Stomach smooth muscle (tissue), 2 donors: ENCODE results near the gene OTUD5.
A peak's percentile ranks its signal among the peaks of the same experiment; 100 is the strongest.

Source experiments
- H3K27ac ChIP-seq: one replicate; pipeline ENCODE4 v1.7.0; 2013; ENCODE audit warnings: mild to moderate bottlenecking, low read length, inconsistent platforms
- H3K27me3 ChIP-seq, 2 donors: one replicate each; pipeline ENCODE4 v1.7.0; 2013; ENCODE audit warnings: low read length in 2 of 2; ENCODE audit not compliant: insufficient read depth in 2 of 2, control insufficient read depth in 1 of 2
- H3K36me3 ChIP-seq, 2 donors: one replicate each; pipeline ENCODE4 v1.7.0; 2013; ENCODE audit warnings: low read length in 2 of 2; ENCODE audit not compliant: control insufficient read depth in 2 of 2, insufficient read depth in 2 of 2
- H3K4me1 ChIP-seq: one replicate; pipeline ENCODE4 v1.7.0; 2013; ENCODE audit warnings: low read length; ENCODE audit not compliant: control insufficient read depth, insufficient read depth
- H3K4me3 ChIP-seq, 2 donors: one replicate each; pipeline ENCODE4 v1.7.0; 2013; ENCODE audit warnings: low read length in 2 of 2
- H3K9ac ChIP-seq, 2 donors: one replicate each; pipeline ENCODE4 v1.7.0; 2013; ENCODE audit warnings: low read length in 2 of 2, mild to moderate bottlenecking in 1 of 2
- H3K9me3 ChIP-seq, 2 donors: one replicate each; pipeline ENCODE4 v1.7.0; 2013; ENCODE audit warnings: low read length in 2 of 2; ENCODE audit not compliant: control insufficient read depth in 2 of 2
- donor health status: healthy.
- donor health status: Pancreatic carcinoma.

OTUD5 gene

GRCh38 chrX:48937054-48937907 is 20.1 kb downstream of the OTUD5 start:
- no peak overlapping the region for H3K27ac ChIP-seq
- H3K36me3 ChIP-seq = peaks cover 11 to 12% of the 10 kb centered on the region in 2 donors
- H3K4me1 ChIP-seq = peaks cover 11% of the 10 kb centered on the region
- peaks cover 0 to 10% of the 10 kb centered on the region in 2 donors for H3K27me3 ChIP-seq
- H3K9me3 ChIP-seq = no peaks in the 10 kb centered on the region
- no peak overlapping the region for H3K4me3 ChIP-seq
- peak overlapping the region in 1 of 2 donors; percentile 21 for H3K9ac ChIP-seq

DNA sequence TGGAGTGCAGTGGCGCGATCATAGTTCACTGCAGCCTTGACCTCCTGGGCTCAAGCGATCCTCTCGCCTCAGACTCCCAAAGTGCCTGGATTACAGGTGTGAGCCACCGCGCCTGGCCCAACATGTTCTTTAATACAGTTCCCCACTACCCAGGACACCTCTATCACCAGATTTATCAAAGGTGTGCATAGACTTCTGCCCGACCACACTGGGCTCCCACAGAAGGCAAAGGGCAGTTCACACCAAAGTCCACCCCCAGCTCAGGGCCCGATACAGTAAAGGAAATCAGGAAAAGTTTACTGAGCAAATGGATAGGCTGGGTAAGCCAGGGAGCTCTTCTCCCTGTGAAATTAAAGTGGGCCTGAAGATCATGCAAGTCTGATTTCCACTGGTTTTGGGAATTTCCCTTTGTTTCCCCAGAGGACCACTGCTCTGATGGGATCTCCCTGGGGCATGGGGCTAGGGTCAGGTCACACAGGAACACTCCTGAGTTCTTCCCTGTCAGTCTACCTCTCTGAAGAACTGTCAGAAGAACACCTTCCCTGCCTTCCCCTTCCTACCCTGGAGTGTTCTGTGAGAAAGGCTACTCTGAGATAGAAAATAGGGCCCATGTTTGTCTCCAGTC is 20.9 kb downstream of the OTUD5 start:
- Histone ChIP-seq H3K9ac (no peak overlapping the region), H3K36me3 (peaks cover 11 to 12% of the 10 kb centered on the region in 2 donors), H3K4me1 (peaks cover 11% of the 10 kb centered on the region), H3K27ac (no peak overlapping the region), H3K9me3 (no peaks in the 10 kb centered on the region), H3K4me3 (no peak overlapping the region), H3K27me3 (peaks cover 0 to 10% of the 10 kb centered on the region in 2 donors)

- Histone ChIP-seq H3K4me1 (peaks cover 4% of the 10 kb centered on the region), H3K27ac (no peak overlapping the region), H3K9me3 (no peaks in the 10 kb centered on the region), H3K36me3 (peaks cover 11 to 13% of the 10 kb centered on the region in 2 donors), H3K9ac (no peak overlapping the region), H3K27me3 (peaks cover 0 to 8% of the 10 kb centered on the region in 2 donors), H3K4me3 (no peak overlapping the region)
These were observed 22.1 kb downstream of the OTUD5 start for GRCh38 chrX:48935301-48935670.

- Histone ChIP-seq H3K36me3 (peaks cover 11 to 12% of the 10 kb centered on the region in 2 donors), H3K9me3 (no peaks in the 10 kb centered on the region), H3K9ac (no peak overlapping the region), H3K27me3 (peaks cover 0 to 8% of the 10 kb centered on the region in 2 donors), H3K27ac (no peak overlapping the region), H3K4me3 (no peak overlapping the region), H3K4me1 (peaks cover 4% of the 10 kb centered on the region)
These were observed 22.7 kb downstream of the OTUD5 start for GRCh38 chrX:48934581-48935300.

GRCh38 chrX:48933757-48934156 is 23.6 kb downstream of the OTUD5 start:
- Histone ChIP-seq H3K4me1 (peaks cover 4% of the 10 kb centered on the region), H3K27me3 (peaks cover 0 to 6% of the 10 kb centered on the region in 2 donors), H3K9ac (no peak overlapping the region), H3K36me3 (peaks cover 11 to 12% of the 10 kb centered on the region in 2 donors), H3K27ac (no peak overlapping the region), H3K4me3 (no peak overlapping the region), H3K9me3 (no peaks in the 10 kb centered on the region)

DNA sequence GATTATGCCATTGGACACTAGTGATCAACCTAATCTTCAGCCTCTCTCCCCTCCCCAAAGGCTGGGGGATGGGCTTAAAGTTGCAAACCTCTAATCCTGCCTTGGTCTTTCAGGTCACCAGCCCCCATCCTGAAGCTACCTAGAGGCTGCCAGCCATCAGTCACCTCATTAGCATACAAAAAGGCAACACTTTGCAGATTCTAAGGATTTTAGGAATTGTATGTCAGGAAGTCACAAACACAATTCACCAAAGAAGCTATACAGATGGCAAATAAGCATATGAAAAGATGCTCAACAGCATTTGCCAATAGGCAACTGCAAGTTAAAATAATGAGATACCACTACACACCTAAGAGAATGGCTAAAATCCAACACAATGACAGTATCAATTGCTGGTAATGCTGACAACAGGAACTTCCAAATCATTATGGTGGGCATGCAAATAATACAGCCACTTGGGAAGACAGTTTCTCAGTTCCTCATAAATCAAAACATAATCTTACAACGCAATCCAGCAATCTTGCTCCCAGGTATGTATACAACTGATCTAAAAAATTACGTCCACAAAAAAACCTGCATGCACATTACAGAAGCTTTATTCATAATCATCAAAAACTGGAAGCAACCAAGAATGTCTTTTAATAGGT is 29.5 kb downstream of the OTUD5 start:
- Histone ChIP-seq H3K27ac (no peak overlapping the region), H3K36me3 (peaks cover 12 to 14% of the 10 kb centered on the region in 2 donors), H3K4me1 (no peaks in the 10 kb centered on the region), H3K9ac (no peak overlapping the region), H3K27me3 (peaks cover 0 to 2% of the 10 kb centered on the region in 2 donors), H3K9me3 (no peaks in the 10 kb centered on the region), H3K4me3 (no peak overlapping the region)

DNA sequence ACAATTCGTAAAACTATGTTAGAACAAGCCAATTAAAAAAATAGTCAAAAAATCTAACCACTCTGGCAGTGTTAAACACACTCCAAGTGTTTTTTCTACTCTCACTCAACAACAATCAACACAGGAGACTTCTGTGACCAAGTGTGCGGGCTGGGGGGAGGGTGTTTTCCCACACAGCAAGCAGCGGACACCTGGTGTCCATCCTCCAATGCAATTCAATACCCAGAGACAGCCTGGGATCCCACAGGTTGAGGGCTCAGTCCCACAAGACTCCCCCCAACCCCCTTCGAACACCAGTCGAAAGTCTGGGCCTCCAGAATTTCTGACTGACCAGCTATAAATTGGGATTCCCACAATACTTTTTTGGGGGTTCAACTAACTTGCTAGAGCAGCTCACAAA is 30.3 kb downstream of the OTUD5 start:
- no peak overlapping the region for H3K4me3 ChIP-seq
- peaks cover 0 to 4% of the 10 kb centered on the region in 2 donors for H3K27me3 ChIP-seq
- peaks cover 13 to 17% of the 10 kb centered on the region in 2 donors for H3K36me3 ChIP-seq
- H3K27ac ChIP-seq = no peak overlapping the region
- no peaks in the 10 kb centered on the region for H3K4me1 ChIP-seq
- no peaks in the 10 kb centered on the region for H3K9me3 ChIP-seq
- no peak overlapping the region for H3K9ac ChIP-seq

GRCh38 chrX:48924270-48924669 is 33.1 kb downstream of the OTUD5 start:
- Histone ChIP-seq H3K9me3 (no peaks in the 10 kb centered on the region), H3K27me3 (peaks cover 0 to 8% of the 10 kb centered on the region in 2 donors), H3K4me1 (peaks cover 7% of the 10 kb centered on the region), H3K9ac (no peak overlapping the region), H3K36me3 (peaks cover 13 to 16% of the 10 kb centered on the region in 2 donors), H3K27ac (no peak overlapping the region), H3K4me3 (no peak overlapping the region)

- Histone ChIP-seq H3K4me1 (peaks cover 7% of the 10 kb centered on the region), H3K4me3 (no peak overlapping the region), H3K9ac (no peak overlapping the region), H3K27me3 (peaks cover 0 to 8% of the 10 kb centered on the region in 2 donors), H3K9me3 (no peaks in the 10 kb centered on the region), H3K27ac (no peak overlapping the region), H3K36me3 (peaks cover 13 to 16% of the 10 kb centered on the region in 2 donors)
These were observed 33.6 kb downstream of the OTUD5 start for GRCh38 chrX:48923771-48924170.

DNA sequence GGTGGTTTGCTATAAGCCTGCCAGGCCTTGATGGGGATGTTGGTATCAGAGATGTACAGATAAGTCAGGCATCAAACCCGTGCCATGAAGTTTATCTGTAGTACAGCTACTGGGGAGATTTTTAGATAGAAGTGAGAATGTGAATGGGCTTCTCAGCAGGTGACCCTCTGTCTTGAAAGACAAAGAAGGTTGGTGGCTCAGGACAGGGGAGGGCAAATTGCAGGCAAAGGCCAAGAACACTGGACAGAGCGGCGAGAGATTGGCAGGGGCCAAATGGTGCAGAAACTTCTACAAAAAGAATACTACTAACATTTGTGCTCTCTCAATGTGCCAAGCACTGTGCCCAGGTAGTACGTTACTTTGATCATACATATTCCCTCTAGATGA is 36.7 kb downstream of the OTUD5 start:
- H3K4me1 ChIP-seq = peaks cover 9% of the 10 kb centered on the region
- no peak overlapping the region for H3K4me3 ChIP-seq
- no peak overlapping the region for H3K27ac ChIP-seq
- peaks cover 13 to 14% of the 10 kb centered on the region in 2 donors for H3K36me3 ChIP-seq
- H3K9me3 ChIP-seq = no peaks in the 10 kb centered on the region
- peaks cover 0 to 11% of the 10 kb centered on the region in 2 donors for H3K27me3 ChIP-seq
- H3K9ac ChIP-seq = no peak overlapping the region
